GM06990 (cell line): ENCODE measurements around the gene VSIG1.

ENCODE experiments used
- DNase-seq: peaks from one replicate; pipeline ENCODE4 v3.0.0-alpha.2; 2011; ENCODE audit not compliant: insufficient read length; ENCODE audit errors: extremely low read depth
- H3K27me3 ChIP-seq: replicated peaks from 2 replicates; pipeline ENCODE4 v1.6.0; 2011; ENCODE audit warnings: low read length; ENCODE audit not compliant: control insufficient read depth, insufficient read depth
- H3K36me3 ChIP-seq: 2 replicates; pipeline ENCODE4 v1.5.1; 2011; ENCODE audit warnings: low read length; ENCODE audit not compliant: control insufficient read depth, insufficient read depth
- H3K4me3 ChIP-seq: replicated peaks from 2 replicates; pipeline ENCODE4 v1.5.1; 2011; ENCODE audit warnings: low read depth, mild to moderate bottlenecking, control low read depth, low read length
- CTCF ChIP-seq: IDR thresholded peaks from 2 replicates; pipeline ENCODE4 v1.5.1; 2011; ENCODE audit warnings: low read length, control low read depth, mild to moderate bottlenecking, inconsistent platforms; ENCODE audit not compliant: insufficient read depth, poor library complexity, severe bottlenecking

VSIG1 gene

GRCh38 chrX:108036298-108036973, 8.4 kb upstream of the VSIG1 start:
- Histone ChIP-seq H3K4me3 (no peak overlapping the region), H3K36me3 (no peaks in the 10 kb centered on the region), H3K27me3 (no peaks in the 10 kb centered on the region)
- no peak for DNase-seq
- TF ChIP-seq CTCF: no peak

- DNase-seq: no peak
- Histone ChIP-seq H3K36me3 (no peaks in the 10 kb centered on the region), H3K27me3 (no peaks in the 10 kb centered on the region), H3K4me3 (no peak overlapping the region)
- no peak for TF ChIP-seq CTCF
Measured at GRCh38 chrX:108049649-108050048, 4.8 kb downstream of the VSIG1 start.

DNA sequence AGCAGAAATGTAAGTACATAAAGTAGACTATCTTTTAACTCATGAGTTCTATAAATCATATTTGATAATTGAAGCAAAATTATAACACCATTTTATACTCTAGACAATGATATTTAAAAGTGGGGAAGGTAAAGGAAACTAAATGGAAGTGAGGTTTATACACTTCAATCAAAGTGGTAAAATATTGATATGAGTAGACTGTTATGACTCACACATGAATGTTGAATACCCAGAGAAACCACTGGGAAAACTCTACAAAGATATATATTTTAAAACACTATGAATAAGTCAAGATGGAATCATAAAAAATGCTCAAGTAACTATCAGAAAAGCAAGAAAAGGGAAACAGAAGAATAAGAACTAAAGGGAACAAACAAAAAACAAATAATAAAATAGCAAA, 8.4 kb downstream of the VSIG1 start:
- no peaks in the 10 kb centered on the region for H3K27me3 ChIP-seq
- no peaks in the 10 kb centered on the region for H3K36me3 ChIP-seq
- no peak for TF ChIP-seq CTCF
- no peak for DNase-seq
- no peak overlapping the region for H3K4me3 ChIP-seq

DNA sequence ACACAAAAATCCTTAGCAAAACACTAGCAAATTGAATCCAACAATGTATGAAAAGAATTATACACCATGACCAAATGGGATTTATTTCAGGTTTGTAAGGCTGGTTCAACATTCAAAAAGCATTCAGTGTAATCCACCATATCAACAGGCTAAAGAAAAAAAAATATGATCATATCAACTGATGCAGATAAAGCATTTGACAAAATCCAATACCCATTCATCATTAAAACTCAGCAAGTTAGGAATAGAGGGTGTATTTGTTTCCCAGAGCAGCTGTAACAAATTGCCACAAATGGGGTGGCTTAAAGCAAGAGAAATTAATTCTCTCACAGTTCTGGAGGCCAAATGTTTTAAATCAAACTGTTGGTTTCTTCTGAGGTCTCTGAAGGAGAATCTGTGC, 10.7 kb downstream of the VSIG1 start:
- Histone ChIP-seq H3K27me3 (no peaks in the 10 kb centered on the region), H3K4me3 (no peak overlapping the region), H3K36me3 (no peaks in the 10 kb centered on the region)
- no peak for TF ChIP-seq CTCF
- DNase-seq: no peak

DNA sequence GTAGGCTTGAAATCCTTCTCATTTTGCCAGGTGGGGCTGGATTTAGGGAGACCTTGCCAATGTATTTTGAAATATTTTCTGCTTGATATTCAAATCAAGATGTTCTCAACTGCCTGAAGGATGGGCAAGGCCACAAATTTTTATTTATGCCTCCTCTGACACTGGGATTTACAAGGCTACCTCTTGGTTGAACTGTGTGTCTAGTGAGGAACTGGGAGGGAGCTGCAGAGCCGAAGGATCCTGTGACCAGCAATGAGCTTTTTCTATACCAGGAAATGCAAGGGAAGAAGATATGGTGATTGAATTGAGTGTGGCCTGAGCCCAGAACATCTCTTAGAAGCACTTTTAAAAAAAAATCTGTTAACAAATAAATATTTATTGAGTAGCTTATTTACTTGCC, 14.9 kb downstream of the VSIG1 start:
- Histone ChIP-seq H3K4me3 (no peak overlapping the region), H3K27me3 (no peaks in the 10 kb centered on the region), H3K36me3 (no peaks in the 10 kb centered on the region)
- DNase-seq: no peak
- TF ChIP-seq CTCF: no peak

DNA sequence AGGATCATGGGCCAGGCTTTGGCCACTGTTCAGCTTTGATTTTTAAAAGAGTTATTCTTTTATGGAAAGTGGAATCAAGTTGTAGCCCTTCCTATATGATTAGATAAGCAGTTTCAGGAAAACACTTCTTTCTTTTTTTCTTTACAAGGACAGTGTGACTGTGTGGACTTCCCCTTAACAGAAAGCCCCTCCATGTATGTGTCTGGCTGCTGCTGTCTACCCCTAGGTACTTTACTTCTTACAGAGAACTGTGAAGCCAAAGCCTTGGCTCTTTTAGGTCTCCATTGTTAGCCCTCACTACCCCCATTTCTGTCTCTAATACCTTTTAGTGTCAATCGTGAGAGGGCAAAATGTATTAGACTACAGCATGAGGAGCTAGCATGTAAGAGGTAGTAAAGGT, 19.1 kb downstream of the VSIG1 start:
- Histone ChIP-seq H3K4me3 (no peak overlapping the region), H3K27me3 (no peaks in the 10 kb centered on the region), H3K36me3 (no peaks in the 10 kb centered on the region)
- DNase-seq: no peak
- no peak for TF ChIP-seq CTCF
